Breast epithelium (tissue), 3 donors: ENCODE measurements around the gene EDRF1.

Source experiments
- POLR2A ChIP-seq: fragments of 450-650 bp; IDR thresholded peaks from one replicate; pipeline ENCODE4 v1.6.1; 2016; ENCODE audit warnings: antibody characterized with exemption, mild to moderate bottlenecking, moderate library complexity
- POLR2AphosphoS5 ChIP-seq, 3 donors: sonication (generic); formaldehyde crosslinking; IDR thresholded peaks; one replicate each; pipeline ENCODE4 v1.6.1; 2017; ENCODE audit warnings: antibody characterized with exemption in 3 of 3
- TF ChIP-seq, protein P1 (sequence below), 3 donors: fragments of 450-650 bp; IDR thresholded peaks; one replicate each; pipeline ENCODE4 v1.5.1; 2016 to 2017; ENCODE audit warnings: antibody characterized with exemption in 3 of 3, mild to moderate bottlenecking in 3 of 3, moderate library complexity in 3 of 3

DNA sequence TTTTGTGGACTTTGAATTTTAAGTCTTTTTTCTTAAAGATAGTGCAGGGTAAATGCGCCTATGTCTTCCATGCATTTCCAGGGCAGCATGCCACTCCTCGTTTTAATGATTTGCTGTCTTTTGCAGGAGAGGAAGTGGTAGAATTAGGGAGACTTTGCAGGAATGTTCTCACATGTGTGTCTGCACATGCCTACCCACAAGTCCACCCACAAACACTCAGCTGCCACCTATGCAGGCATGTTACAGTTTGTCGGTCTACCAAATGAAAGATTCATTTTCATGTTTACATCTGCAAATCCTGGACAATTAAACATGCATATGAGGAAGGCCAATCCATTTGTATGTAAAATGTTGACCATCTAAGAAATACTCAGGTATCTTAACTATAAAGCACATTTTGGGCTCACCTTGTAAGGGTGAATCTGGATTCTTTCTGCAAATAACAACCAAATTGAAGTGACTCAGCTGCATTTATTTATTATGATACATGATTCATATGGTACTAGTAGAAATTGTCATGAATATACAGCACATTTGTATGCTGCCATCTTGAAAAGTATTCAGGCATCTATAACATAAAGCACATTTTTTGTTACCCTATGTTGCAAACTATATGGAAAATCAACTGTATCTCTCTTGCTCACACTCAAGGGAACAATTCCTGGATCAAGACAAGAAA is 31.9 kb upstream of the EDRF1 start:
- TF ChIP-seq POLR2A: no peak
- TF ChIP-seq, protein P1, sequence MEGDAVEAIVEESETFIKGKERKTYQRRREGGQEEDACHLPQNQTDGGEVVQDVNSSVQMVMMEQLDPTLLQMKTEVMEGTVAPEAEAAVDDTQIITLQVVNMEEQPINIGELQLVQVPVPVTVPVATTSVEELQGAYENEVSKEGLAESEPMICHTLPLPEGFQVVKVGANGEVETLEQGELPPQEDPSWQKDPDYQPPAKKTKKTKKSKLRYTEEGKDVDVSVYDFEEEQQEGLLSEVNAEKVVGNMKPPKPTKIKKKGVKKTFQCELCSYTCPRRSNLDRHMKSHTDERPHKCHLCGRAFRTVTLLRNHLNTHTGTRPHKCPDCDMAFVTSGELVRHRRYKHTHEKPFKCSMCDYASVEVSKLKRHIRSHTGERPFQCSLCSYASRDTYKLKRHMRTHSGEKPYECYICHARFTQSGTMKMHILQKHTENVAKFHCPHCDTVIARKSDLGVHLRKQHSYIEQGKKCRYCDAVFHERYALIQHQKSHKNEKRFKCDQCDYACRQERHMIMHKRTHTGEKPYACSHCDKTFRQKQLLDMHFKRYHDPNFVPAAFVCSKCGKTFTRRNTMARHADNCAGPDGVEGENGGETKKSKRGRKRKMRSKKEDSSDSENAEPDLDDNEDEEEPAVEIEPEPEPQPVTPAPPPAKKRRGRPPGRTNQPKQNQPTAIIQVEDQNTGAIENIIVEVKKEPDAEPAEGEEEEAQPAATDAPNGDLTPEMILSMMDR (IDR thresholded peaks at IDR 0.05): no peak
- no peak for TF ChIP-seq POLR2AphosphoS5 (IDR thresholded peaks at IDR 0.05)
